Lung microvascular endothelial cell (primary cell): ENCODE measurements around the gene TIMM17A. TPM values are rescaled to one million over a fixed set of nuclear protein-coding genes. Genes with fewer than 3 reads are reported as not detected.
"Not testable (repeated sequence)": the region's sequence is repeated elsewhere in the genome, so short reads cannot be mapped to it uniquely, and the experiment has no call there.

Experiments
- DNase-seq, 2 donors: peaks; one replicate each; pipeline versions ENCODE4 v3.0.0 to v3.0.0-alpha.2; 2010; ENCODE audit warnings: low read depth in 2 of 2
- total RNA-seq: library from RNA; depleted of rRNA; stranded (reverse); fragments of >200 nt; gene quantifications from 2 replicates; pipeline ENCODE4 v1.2.1, GENCODE V29; 2014

Gene TIMM17A
- total RNA-seq, 1 donor from 2014 or later = 49.2 TPM

- no peak for DNase-seq
Measured at GRCh38 chr1:201939574-201939973, 15.7 kb upstream of the TIMM17A start.

- not testable (repeated sequence) for DNase-seq
Measured at GRCh38 chr1:201940316-201940715, 15.0 kb upstream of the TIMM17A start.

- no peak for DNase-seq
Measured at GRCh38 chr1:201941420-201942128, 13.7 kb upstream of the TIMM17A start.

GRCh38 chr1:201942129-201942495, 13.2 kb upstream of the TIMM17A start:
- DNase-seq = no peak

- no peak for DNase-seq
Measured at GRCh38 chr1:201944002-201944401, 11.3 kb upstream of the TIMM17A start.

- DNase-seq = no peak
Measured at GRCh38 chr1:201944639-201945038, 10.7 kb upstream of the TIMM17A start.

GRCh38 chr1:201945157-201945556, 10.1 kb upstream of the TIMM17A start:
- DNase-seq = no peak

GRCh38 chr1:201945863-201946223, 9.5 kb upstream of the TIMM17A start:
- DNase-seq = no peak

- peak; percentile 58 to 78 for DNase-seq
Measured at GRCh38 chr1:201946224-201946908, 8.9 kb upstream of the TIMM17A start, which contains the start of gene LMOD1. Gene LMOD1 (minus strand): TSS chr1:201946548. CDS start chr1:201946340, 208 bp downstream.

- no peak for DNase-seq
Measured at GRCh38 chr1:201947697-201948008, 7.7 kb upstream of the TIMM17A start.

- no peak for DNase-seq
Measured at GRCh38 chr1:201949491-201949890, 5.8 kb upstream of the TIMM17A start.

GRCh38 chr1:201954263-201955008, 867 bp upstream of the TIMM17A start:
- no peak for DNase-seq

- no peak for DNase-seq
Measured at GRCh38 chr1:201955729-201956143, 433 bp downstream of the TIMM17A start.

- DNase-seq = no peak
Measured at GRCh38 chr1:201958348-201958747, 3.0 kb downstream of the TIMM17A start.

- not testable (repeated sequence) for DNase-seq
Measured at GRCh38 chr1:201962382-201962781, 7.1 kb downstream of the TIMM17A start.

GRCh38 chr1:201964261-201964660, 9.0 kb downstream of the TIMM17A start:
- no peak for DNase-seq

GRCh38 chr1:201966171-201966570, 10.9 kb downstream of the TIMM17A start:
- no peak for DNase-seq

GRCh38 chr1:201968202-201968925, 13.1 kb downstream of the TIMM17A start:
- DNase-seq = no peak

GRCh38 chr1:201970334-201971159, 15.2 kb downstream of the TIMM17A start:
- no peak for DNase-seq

- peak in 1 of 2 donors; percentile 58 for DNase-seq
Measured at GRCh38 chr1:201982082-201982622, 26.8 kb downstream of the TIMM17A start.
